GM18870 (cell line): ENCODE results near the gene MRPL14.

ENCODE experiments used
- ATAC-seq: cut with Tn5 transposase; IDR thresholded peaks from one replicate; pipeline ENCODE4 v1.9.1; 2021; ENCODE audit warnings: moderate library complexity; ENCODE audit not compliant: unreplicated experiment

MRPL14 gene

DNA sequence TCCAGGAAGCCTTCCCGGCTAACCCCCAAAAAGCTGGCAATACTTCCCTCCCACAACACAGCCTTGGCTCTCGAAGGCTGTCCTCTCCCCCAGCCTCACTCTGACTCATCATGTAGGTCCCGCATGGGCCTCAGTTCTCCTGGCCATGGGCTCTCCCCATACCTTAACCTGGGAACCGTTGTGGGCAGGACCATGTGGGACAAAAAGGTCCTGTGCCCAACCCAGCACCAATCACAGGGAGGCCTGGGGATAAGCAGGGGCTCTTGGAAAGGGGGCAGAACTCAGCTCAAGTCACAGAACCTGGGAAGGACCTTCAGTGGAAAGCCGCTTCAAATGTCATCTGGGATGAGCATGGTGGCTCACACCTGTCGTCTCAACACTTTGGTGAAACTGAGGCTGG, 45.5 kb downstream of the MRPL14 start:
- ATAC-seq, result no peak

DNA sequence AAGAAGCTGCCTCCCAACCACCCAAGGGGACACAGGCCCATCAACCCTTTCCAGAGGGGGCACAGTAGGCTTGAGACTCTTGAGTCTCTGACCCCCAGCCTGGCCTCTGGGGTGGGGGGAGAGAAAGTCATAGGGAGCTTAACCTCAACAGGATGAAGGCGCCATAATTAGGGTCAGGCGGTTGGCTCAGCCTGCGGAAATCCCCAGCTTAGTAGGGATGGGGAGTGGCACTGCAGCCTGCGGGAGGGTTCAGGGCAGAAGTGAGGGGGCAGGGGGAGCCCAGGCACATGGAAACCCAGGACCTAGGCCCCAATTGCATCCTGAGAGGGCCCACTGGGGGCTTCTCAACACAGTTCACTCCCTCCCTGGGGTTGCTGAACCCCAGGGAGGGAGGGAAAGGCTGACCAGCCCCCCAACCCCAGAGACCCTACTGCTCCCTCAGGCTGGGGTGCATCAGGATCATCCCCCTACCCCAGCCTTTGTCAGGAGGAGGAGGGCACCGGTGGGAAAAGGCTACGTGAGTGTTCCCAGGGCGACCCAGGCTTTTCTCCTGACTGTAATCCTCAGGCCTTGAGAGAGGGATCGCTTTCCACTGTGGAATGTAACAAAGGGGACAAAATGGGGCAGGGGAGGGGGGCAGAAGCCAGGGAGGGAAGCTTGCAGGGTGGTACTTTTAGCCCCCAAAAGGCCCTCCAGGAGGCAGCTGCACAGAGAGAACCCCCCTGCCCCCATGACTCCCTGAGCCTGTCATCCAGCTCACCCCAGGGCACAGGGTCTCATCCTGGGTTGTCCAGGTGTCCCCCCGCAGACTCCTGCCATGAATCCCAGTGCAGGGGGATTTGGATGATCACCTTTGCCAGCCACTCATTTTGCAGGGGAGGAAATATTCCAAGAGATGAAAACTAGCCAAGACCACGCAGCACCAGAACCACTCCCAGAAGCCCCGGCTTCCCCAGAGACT, 46.4 kb downstream of the MRPL14 start:
- no peak for ATAC-seq

DNA sequence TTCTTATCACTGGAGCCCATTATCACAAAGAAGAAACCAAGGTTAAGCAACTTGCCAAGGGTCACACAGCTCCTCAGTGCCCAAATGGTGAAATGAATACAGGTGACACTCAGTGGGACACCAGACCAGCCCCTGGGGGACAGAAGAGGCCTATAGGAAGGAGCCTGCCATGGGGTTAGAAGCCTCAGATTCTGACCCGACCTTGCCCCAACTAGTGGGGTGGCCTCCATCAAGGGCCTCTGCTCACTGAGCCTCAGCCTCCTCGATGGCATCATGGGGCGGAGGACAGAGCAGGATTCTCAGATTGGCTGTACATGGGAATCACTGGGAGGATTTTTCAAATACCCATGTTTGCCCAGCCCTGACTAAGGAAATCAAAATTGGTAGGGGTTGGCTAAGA, 47.6 kb downstream of the MRPL14 start:
- no peak for ATAC-seq

DNA sequence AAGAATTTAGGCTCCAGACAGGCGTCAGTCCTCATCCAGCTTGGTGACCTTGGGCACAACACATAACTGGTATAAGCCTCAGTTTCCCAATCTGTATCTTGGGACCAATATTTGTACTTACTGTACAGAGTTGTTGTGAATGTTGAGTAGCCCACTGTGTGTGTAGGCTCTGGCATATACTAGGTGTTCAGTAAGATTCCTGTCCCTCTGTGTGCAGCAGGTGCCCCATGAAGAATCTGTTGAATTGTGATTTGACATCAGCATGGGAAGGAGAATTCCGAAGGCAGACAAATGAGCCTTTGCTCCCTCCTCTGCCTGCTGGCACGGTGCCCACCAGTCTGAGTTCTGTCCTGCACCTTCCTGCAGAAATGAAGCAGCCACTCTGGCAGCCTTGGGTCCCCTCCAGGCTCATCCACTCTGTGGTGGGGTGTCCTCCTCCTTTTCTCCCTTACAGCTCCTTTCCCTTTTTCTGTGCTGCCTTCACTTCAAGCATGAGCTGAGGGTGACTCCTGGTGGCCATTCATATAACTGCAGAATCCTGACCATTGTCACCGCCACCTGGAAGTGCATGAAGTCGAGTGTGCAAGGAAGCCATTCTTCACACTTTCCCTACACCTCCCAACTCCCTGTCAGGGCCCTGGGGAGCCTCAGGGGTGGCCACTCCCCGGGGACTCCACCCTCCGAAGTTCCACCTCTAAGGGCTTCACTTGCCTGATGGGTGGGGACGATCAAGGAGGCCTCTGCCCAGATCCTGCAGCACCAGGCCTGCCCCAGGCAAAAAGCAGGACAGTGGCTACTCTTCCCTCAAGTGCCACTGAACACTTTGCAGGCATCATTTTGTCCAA, 48.2 kb downstream of the MRPL14 start:
- no peak for ATAC-seq

DNA sequence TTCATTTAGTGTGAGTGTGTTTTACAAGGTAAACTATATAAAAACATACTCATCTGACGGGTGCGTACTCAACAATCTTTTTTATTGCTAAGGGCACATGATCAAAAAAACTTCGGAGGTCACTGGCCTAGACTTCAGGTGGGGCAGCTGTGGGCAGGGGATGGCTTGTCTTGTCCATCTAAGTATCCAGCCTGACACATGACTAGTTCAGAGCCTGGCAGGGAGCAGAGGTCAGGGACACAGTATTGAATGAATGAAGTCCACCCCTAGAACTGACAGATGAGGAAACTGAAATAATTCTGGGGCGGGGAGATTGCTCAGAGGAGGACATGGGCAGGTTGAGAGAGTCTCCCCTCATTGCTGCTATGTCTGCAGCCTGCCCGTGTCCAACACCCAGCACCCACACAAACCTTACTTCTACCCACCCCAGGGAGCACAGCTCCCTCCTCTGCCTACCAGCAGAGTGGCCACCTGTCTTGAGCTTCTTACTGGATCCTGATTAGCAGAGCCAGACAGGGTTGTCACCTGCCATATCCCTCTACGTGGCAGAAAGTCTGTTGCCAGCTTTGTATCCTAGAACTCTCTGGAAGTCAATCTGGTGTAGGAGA, 48.9 kb downstream of the MRPL14 start:
- no peak for ATAC-seq

DNA sequence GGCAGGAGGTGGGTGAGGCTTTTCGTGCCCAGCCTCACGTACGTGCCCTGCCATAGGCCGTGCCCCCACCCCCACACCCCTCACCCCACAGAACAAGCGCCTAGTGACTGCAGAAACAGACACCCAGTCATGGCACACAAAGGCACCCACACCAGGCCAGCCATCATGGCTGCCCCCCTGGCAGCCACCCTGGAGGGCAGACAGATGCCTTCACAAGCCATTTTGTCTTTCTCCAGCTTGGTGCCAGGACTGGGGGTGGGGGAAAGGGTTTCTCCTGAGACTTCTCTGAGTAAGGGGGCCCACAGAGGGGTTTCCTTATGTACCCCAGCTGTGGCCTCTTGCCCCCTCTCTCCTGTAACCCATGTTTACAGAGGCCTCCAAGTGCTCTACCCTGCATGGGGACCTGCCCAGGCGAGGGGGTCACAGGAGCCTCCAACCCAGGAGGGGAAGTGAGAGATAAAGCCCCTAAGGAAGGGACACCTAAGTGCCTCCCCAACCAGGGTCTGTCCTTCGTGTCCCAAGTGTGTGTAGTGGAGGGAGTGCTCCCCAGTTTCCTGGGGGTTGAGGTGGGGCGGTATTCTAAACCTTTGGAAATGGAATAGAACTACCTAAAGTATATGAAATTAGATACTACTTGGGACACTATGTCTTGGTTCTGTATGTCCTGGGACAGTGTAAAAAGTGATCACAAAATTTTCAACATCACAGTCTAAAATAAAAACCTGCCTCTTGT, 49.9 kb downstream of the MRPL14 start:
- ATAC-seq, result no peak

DNA sequence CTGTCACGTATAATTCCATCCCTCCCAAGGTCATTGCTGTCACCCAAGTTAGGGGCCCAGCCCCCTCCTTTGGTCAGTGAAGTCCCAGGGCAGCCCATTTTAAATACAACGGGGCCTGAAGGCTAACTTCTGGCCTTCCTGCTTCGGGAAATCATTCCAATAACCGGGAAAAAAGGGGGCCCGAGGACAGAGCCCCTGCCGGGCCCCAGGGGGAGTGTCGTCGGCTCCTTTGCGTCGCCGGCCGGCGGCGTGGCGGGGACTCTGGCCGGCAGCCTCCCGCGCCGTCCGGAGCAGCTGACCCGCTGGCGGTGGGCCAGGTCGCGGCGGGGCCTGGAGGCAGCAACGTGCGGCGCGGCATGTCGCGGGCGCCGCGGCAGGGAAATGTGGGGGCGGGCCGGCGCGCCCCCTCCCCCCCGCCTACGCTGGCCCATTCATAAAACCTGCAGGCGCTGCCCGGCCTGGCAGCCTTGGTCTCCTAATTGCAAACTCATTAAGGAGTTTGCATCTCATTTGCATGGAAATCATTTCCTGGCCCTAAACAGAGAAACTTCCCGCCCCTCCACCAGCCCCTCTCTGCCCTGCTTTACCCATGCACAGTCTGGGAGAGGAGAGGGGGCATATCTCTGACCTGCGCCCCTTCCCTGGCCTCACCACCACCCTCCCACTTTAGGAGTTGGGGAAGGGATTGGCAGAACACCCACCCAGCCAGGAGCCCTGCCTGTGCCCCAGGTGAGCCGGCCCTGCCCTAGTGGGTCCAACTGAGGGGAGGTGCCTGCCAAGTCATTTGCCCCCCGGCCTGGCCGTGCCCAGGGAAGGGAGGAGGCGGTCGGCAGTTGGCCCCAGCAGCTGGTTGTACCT, 50.7 kb downstream of the MRPL14 start:
- ATAC-seq, result no peak

DNA sequence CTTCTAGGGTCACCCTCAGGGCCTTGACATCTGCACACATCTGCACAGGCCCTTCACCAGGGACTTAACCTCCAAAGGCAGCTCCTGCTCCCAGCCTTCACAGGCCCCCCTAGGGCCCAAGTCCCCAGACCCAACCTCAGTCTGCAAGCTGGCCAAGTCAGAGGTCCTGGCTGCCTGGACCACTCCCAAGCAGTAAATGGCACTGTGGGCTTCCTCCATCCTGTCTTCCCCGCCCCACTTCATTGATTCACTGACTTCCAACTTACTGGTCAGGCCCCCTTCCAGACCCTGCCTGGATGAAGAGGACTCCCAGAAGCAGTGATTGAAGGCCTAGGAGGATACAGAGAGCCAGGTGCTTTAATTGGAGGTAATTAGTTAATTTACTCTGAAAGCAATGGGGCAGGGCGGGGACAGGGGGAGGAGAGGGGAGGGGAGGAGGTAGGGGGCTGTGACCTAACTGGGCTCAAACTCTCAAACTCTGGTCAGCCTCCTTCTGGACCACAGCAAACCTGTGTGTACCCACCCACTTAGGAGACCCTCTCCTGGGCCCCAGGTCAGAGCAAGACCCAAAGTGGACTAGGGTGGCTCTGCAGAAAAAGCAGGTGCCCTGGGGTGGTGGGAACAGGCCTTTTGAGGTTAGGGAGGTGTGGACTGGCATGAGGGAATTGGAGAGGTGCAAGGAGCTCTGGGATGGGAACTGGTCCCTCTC, 51.5 kb downstream of the MRPL14 start:
- ATAC-seq, result no peak

DNA sequence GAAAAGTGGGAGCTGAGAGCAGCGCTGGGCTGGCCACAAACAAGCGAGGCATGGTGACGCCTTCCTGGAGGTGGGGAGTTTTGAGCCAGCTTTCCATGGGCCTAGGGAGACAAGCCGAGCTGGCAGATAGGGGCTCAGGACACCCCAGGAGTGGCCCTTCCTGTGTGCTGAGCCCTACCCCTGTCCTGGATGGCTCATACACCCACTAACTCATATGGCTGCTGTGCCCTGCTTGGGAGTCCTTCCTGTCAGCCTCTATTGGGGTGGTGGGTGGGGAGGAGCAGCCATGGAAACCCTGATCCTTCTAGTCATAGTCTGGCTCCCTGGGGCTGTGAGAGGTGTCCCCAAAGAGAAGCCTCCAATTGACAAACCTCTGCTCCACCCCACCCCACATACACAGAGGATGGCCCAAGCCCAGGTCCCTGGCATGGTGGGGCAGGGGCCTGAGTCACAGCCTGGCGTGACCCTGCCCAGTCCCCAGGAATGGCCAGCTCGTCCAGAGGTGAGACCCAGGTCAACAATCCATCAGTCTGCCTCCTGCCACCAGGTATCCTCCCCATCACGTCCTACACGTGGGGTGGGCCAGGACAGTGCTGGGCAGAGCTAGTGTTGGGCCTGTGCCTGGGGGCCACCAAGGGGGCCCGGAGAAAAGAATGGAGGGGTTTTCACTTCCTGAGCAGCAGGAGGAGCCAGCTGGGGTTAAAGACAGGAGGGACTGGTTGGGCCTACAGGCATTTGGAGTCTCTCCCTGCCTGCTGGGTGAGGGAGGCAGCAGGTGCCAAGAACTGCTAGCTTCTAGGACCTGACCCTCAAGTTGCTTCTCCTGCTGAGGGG, 52.2 kb downstream of the MRPL14 start:
- ATAC-seq, result no peak

DNA sequence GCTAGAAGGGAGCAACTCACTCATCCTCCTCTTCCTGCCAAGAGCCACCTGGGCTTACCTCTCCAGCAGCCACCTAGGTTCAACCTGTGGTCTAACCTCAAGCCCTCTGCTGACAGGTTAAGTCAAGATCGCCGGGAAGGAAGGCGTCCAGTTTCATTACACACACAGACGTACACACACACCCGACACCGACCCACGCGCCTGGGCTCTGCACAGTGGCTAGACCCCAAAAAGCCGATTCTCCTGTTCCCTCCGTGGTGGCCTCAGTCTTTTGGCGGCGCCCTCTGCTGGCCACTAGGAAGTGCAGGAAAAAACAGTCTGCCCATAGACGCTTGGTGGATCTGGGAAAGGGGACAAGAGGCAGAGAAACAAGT, 52.8 kb downstream of the MRPL14 start:
- ATAC-seq, result no peak

DNA sequence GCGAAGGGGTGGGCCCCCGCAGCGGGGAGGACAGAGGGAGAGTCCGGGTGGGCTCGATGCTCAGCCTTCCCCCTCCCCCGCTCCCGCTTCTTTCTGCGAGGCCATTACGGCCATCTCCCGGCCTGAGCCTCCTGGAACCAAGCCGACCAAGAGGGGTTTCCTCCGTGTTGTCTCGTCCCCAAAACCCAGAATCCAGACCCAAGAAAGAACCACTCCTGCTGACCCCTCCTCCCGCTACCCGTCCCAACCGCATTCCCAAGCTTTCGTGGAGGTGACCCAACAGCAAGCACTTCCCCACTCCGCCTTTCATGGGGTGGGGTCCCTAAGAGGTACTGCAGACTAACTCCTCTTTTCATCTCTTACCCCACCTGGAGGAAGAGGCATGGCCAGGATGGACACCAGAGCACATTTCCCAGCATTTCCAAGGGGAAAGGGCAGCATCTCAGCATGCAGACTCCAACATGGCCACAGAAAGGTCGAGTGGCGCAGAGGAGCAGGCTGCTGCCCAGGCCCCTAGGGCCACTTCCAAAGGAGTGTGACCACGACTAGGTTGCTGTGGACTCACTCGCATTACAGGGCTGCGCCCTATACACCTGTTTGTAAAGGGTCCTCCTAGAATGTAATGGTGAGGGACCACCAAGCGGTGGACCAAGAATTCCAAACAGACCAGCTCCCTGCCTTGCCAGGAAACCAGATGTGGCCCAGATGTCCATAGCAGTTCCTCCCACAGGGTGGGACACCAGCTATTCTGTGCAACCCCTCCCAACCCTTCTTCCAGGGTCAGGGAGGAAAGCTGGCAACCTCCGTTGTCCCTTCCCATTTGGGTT, 53.4 kb downstream of the MRPL14 start:
- ATAC-seq, result no peak

DNA sequence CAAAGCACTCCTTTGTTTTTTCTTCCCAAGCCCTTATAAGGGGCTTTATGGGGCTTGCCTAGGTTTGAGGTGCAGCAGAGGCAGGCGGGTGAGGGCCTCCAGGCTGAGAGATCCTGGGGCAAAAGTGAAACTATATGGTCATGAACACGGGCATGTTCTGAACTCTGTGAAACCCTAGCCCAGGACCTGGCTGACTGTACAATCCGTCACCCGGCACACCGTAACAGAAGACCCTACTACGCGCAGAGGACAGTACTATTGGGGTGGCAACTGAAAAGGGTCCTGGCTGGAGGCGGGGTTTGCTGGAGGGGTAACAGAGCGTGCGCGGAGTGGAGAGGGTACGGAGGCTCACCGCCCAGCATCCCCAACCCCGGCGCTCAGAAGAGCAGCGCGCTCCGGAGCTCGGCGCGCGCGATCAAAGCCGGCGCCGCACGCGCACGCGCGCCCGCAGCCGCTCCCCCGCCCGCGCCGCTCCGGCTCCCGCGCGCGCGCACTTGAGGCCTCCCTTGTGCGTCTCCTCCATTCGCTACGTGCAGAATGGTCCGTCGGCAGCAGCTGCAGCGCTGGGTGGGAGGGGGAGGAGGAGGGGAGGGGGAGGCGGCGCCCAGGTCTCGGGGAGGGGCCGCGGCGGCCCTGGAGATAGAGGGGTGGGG, 54.2 kb downstream of the MRPL14 start:
- peak; percentile 30 for ATAC-seq

DNA sequence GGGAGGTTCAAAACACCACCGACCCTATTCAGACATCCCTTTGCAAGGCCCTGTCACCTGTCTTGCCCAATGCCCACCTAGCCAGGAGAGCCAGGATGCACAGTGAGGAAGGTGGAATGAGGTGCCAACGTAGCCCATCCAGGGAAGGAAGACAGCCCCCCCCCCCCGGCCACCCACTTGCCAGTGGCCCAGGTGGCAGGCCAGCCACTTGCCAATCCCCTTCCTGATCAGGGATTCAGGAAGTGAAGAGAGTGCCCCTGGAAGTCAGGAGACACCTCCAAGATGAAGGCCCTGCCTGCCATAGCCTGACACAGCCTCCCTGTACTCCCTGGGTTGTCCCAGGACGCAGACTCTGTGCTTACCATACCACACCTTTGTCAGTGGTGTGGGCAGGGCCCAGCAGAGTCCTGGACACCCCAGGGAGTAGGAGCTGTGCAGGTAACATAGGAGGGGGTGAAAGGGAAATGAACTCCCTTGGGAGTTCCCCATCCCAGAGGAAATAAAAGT, 54.7 kb downstream of the MRPL14 start:
- ATAC-seq, result peak; percentile 2

DNA sequence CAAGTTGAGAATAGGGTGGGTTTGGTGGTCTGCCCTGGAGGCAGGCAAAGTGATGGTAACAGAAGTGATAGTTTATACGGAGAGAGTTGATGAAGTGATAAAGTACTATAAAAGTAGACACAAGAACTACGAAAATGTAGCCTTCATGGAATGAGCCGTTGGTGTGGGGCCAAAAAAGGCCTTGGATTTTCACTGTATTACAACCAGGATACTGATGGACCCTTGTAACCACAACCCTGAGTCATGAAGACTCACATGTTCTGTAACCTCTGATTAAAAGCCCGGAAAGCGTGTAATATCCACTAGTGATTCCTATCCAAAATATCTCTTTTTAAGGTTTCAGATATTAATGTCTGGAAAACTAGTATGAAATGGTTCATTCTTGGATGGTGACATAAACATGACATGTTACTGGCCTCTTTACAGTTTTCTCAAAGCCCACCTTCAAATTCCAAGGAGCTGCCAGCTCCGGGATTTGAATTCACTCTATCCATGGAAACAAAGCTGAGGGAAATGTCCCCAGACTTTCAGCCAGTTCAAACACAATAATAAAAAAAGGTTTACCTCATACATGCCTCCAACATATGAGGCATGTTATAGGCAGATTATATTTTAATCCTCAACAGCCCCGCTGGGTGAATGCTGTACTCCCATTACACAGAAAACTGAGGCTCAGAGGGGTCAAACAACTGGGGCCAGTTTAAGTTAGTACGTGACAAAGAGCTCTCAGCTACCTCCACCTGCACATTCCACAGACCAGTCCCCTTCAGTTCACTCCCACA, 55.4 kb downstream of the MRPL14 start:
- no peak for ATAC-seq

DNA sequence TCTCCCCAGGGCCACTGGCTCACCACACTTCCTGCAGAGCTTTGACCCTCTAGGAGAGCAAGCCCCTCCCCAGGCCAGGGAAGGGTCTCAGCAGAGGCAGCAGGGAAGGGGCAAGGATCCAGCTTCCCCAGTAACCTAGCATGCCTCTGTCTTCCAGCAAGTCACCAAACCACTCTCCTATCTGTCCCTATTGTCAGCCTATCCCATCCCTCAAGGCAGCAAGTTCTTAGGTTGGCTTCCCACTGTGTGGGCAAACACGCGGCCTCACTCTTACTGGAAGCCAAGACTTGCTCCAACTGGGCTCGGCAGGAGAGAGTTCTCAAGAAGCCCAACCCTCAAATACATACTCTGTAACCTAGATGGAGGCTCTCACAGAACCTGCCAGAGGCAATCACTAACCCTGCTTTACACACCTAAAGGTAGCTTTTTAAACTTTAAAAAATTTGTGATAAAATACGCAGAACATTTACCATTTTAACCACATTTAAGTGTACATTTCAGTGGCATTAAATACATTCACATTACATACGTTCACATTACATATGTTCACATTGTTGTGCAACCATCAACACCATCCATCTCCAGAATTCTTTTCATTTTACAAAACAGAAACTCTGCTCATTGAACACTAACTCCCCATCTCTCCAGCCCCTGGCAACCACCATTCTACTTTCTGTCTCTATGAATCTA, 58.5 kb downstream of the MRPL14 start:
- no peak for ATAC-seq
